ENCODE results near the gene DDX42. TPM values are rescaled to one million over a fixed set of nuclear protein-coding genes. Genes with fewer than 3 reads are reported as not detected.

DDX42 gene
- total and polyA plus RNA-seq, 2 experiments from 2014 or later = 31.1 to 79.9 TPM

DNA sequence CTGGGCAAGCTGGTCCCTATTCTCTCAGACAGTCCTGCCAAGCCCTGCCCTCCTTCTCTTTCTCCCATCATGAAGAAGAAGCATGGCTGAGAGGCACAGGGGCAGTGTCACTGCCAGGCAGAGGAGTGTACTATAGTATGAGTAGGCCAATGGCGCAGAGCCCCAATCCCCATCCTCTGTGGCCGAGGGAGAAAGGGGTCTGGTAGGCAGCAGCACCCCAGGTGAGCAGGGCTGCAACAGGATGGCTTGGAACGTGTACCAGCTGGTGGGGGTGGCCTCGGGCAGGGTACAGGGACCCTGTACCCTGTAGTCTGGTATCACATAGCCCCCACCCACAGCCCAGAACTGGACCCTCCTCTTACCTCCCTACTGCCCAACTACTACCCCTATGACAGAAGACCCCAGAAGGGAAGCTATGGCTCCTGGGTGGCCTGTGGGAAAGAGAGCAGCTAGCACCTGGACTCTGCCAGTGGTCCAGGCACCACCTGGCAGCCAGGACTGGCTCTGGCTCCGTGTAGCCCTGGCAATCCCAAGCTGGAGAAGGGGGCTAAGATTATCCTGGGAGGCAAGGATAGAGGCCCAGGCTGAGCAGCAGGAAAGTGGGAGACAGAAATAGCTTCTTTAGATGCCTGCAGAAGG, 64.1 kb downstream of the DDX42 start:
- Histone ChIP-seq H3K9me2 (replicated peaks; ENCODE audit: insufficient read depth) (no peaks in the 10 kb centered on the region), H4K20me1 (ENCODE audit: insufficient read depth, poor library complexity, severe bottlenecking) (peaks cover 31% of the 10 kb centered on the region), H3K9me3 (ENCODE audit: low read depth) (no peaks in the 10 kb centered on the region), H3K4me3 (no peak overlapping the region), H3K79me2 (peaks cover 69% of the 10 kb centered on the region), H3K4me2 (peak overlapping the region; percentile 94), H3K27me3 (no peaks in the 10 kb centered on the region), H3K27ac (peak overlapping the region; percentile 88), H2AFZ (no peak overlapping the region), H3K36me3 (replicated peaks; ENCODE audit: insufficient read depth, low read depth) (no peaks in the 10 kb centered on the region), H3K4me1 (ENCODE audit: insufficient read depth) (peaks cover 36% of the 10 kb centered on the region)
- WGBS (ENCODE audit: low lambda C conversion rate, missing lambda C conversion rate) = 93% methylated on average over 5 of the region's 5 CpGs
- DNase-seq (ENCODE audit: low spot score) = no peak
- TF ChIP-seq EZH2 (IDR thresholded peaks at IDR 0.05; ENCODE audit: borderline replicate concordance) = no peak
- TF ChIP-seq, protein P1, sequence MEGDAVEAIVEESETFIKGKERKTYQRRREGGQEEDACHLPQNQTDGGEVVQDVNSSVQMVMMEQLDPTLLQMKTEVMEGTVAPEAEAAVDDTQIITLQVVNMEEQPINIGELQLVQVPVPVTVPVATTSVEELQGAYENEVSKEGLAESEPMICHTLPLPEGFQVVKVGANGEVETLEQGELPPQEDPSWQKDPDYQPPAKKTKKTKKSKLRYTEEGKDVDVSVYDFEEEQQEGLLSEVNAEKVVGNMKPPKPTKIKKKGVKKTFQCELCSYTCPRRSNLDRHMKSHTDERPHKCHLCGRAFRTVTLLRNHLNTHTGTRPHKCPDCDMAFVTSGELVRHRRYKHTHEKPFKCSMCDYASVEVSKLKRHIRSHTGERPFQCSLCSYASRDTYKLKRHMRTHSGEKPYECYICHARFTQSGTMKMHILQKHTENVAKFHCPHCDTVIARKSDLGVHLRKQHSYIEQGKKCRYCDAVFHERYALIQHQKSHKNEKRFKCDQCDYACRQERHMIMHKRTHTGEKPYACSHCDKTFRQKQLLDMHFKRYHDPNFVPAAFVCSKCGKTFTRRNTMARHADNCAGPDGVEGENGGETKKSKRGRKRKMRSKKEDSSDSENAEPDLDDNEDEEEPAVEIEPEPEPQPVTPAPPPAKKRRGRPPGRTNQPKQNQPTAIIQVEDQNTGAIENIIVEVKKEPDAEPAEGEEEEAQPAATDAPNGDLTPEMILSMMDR (IDR thresholded peaks at IDR 0.05; ENCODE audit: poor library complexity) = no peak
- TF ChIP-seq EZH2phosphoT487 (IDR thresholded peaks at IDR 0.05; ENCODE audit: low read depth, severe bottlenecking, unreplicated experiment) = no peak

DNA sequence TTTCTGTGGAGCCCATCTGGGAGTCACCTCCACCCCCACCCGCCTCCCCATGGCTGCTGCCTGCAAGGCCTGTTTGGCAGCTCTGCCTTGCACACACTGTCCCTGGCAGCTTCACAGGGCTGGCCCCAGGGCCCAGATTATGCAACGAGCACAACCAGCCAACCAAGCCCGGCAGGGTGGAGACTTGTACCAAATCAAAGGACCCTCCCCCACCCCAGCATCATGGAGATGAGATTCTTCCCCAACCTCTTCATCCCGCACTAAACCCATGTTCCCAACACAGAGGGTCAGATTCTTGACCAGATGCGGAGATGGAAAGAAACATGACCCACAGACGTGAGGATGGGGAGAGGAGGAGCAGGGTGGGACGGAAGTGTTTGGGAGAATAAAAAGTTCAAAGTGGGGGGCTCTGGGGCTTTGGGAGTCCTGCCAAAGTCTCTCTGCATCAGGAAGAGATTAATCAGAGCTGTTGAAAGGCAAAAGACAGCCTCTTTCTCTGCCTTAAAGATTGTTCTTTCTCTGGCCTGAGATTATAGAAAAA, 64.7 kb downstream of the DDX42 start:
- H4K20me1 ChIP-seq (ENCODE audit: insufficient read depth, poor library complexity, severe bottlenecking) = peaks cover 31% of the 10 kb centered on the region
- H3K9me2 ChIP-seq (replicated peaks; ENCODE audit: insufficient read depth) = no peaks in the 10 kb centered on the region
- 46% methylated on average over 7 of the region's 7 CpGs for WGBS (ENCODE audit: low lambda C conversion rate, missing lambda C conversion rate)
- H3K4me3 ChIP-seq = no peak overlapping the region
- H2AFZ ChIP-seq = no peak overlapping the region
- peak; percentile 64 for DNase-seq (ENCODE audit: low spot score)
- no peaks in the 10 kb centered on the region for H3K27me3 ChIP-seq
- H3K4me1 ChIP-seq (ENCODE audit: insufficient read depth) = peaks cover 36% of the 10 kb centered on the region
- H3K79me2 ChIP-seq = peaks cover 69% of the 10 kb centered on the region
- H3K27ac ChIP-seq = peak overlapping the region; percentile 88
- H3K36me3 ChIP-seq (replicated peaks; ENCODE audit: insufficient read depth, low read depth) = no peaks in the 10 kb centered on the region
- no peak for TF ChIP-seq EZH2 (IDR thresholded peaks at IDR 0.05; ENCODE audit: borderline replicate concordance)
- TF ChIP-seq, protein P1 (IDR thresholded peaks at IDR 0.05; ENCODE audit: poor library complexity) = no peak
- TF ChIP-seq EZH2phosphoT487 (IDR thresholded peaks at IDR 0.05; ENCODE audit: low read depth, severe bottlenecking, unreplicated experiment) = no peak
- no peaks in the 10 kb centered on the region for H3K9me3 ChIP-seq (ENCODE audit: low read depth)
- peak overlapping the region; percentile 94 for H3K4me2 ChIP-seq

DNA sequence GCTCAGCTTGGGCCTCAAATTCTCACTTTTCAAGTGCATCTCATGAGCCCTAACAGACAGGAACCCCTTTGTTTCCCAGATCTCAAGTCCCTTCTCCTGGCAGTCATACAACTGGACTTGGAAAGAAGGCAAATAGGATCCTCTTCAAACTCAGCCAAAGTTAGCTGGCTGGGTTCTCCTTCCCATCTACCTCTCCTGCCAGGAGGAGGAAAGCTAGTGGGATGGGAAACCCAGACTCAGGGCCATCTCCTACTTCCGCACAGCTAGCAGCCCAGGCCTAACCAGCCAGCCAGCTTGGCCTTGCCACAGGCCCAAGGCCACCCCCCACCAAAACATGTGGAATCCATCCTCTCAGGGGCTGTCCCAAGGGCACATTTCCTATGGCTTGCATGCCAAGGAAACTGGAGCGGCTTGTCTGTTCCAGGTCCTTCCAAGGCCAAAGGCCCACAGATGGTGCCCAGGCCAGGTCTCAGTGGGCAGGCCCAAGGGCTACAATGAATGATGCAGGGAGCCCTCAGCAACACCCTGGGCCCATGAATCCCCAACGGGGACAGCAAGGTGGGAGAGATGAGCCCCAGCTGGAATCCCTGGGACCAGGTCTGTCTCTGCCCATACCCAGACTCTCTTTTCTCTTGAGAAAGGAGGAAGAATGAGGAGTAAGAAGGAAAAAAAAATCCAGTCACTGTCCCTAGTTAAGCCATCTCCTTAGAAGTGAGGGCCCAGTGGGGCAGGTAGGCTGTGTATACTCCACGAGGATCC, 66.8 kb downstream of the DDX42 start:
- Histone ChIP-seq H3K9me2 (replicated peaks; ENCODE audit: insufficient read depth) (no peaks in the 10 kb centered on the region), H3K27ac (peak overlapping the region; percentile 88), H3K79me2 (peaks cover 63% of the 10 kb centered on the region), H2AFZ (no peak overlapping the region), H3K9me3 (ENCODE audit: low read depth) (no peaks in the 10 kb centered on the region), H3K27me3 (no peaks in the 10 kb centered on the region), H3K4me3 (peak overlapping the region; percentile 92), H4K20me1 (ENCODE audit: insufficient read depth, poor library complexity, severe bottlenecking) (peaks cover 31% of the 10 kb centered on the region), H3K4me1 (ENCODE audit: insufficient read depth) (peaks cover 36% of the 10 kb centered on the region), H3K4me2 (peak overlapping the region; percentile 94), H3K36me3 (replicated peaks; ENCODE audit: insufficient read depth, low read depth) (no peaks in the 10 kb centered on the region)
- no peak for DNase-seq (ENCODE audit: low spot score)
- TF ChIP-seq EZH2 (IDR thresholded peaks at IDR 0.05; ENCODE audit: borderline replicate concordance) (no peak), EZH2phosphoT487 (IDR thresholded peaks at IDR 0.05; ENCODE audit: low read depth, severe bottlenecking, unreplicated experiment) (no peak)
- TF ChIP-seq, protein P1 (IDR thresholded peaks at IDR 0.05; ENCODE audit: poor library complexity) = no peak
- WGBS (ENCODE audit: low lambda C conversion rate, missing lambda C conversion rate) = 75% methylated on average over 4 of the region's 4 CpGs

Data from hepatocyte (in vitro differentiated cells).